NCI-H524 treated with DMSO at 0.1 percent for 48 hours (cell line): ENCODE results near the gene CYBC1.
"Not testable (repeated sequence)": the region's sequence is repeated elsewhere in the genome, so short reads cannot be mapped to it uniquely, and the experiment has no call there.

Source experiments
- DNase-seq: peaks from one replicate; lab custom pipeline; 2025; lab: John Stamatoyannopoulos, UW

Gene CYBC1

GRCh38 chr17:82477934-82478333 is 27.4 kb upstream of the CYBC1 start:
- no peak for DNase-seq

DNA sequence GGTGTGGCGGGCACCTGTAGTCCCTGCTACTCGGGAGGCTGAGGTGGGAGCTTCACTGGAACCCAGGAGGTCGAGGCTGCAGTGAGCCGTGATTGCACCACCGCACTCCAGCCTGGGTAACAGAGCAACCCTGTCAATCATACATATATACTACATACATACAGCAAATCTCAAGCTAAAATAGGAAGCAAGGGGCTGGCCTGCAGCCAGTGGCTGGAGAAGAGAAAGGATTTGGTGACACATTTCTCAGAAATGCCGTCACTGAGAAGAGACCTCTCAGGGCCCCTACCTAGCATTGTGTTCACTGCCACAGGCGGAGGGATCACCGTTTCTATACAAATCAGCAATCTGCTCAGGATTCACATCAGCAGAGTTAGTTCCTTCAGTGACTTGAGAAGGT is 24.9 kb upstream of the CYBC1 start:
- DNase-seq = no peak

- no peak for DNase-seq
These were observed 23.9 kb upstream of the CYBC1 start for GRCh38 chr17:82474223-82475010.

GRCh38 chr17:82470065-82470464 is 19.5 kb upstream of the CYBC1 start:
- no peak for DNase-seq

DNA sequence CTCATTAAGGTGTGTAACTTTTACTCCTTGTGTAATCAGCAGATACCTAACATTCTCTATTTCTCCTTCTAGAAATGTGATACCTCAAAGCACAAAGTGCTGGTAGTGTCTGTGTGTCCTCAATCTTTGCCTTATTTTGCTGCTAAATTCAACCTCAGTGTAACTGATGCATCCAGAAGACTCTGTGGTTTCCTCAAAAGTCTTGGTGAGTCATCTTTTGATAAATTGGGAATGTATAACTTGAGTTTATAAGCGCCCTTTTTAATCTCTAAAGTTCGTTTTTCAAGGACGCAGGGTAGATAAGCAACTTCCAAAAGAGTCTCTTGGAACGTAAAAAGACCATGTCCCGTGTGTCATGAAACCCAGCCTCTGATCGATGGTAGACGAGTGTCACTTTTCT is 18.1 kb upstream of the CYBC1 start:
- no peak for DNase-seq

GRCh38 chr17:82465023-82465603 is 14.6 kb upstream of the CYBC1 start:
- no peak for DNase-seq

- no peak for DNase-seq
These were observed 14.0 kb upstream of the CYBC1 start for GRCh38 chr17:82464567-82464929.

- no peak for DNase-seq
These were observed 13.5 kb upstream of the CYBC1 start for GRCh38 chr17:82463925-82464566.

GRCh38 chr17:82463391-82463790 is 12.8 kb upstream of the CYBC1 start:
- no peak for DNase-seq

DNA sequence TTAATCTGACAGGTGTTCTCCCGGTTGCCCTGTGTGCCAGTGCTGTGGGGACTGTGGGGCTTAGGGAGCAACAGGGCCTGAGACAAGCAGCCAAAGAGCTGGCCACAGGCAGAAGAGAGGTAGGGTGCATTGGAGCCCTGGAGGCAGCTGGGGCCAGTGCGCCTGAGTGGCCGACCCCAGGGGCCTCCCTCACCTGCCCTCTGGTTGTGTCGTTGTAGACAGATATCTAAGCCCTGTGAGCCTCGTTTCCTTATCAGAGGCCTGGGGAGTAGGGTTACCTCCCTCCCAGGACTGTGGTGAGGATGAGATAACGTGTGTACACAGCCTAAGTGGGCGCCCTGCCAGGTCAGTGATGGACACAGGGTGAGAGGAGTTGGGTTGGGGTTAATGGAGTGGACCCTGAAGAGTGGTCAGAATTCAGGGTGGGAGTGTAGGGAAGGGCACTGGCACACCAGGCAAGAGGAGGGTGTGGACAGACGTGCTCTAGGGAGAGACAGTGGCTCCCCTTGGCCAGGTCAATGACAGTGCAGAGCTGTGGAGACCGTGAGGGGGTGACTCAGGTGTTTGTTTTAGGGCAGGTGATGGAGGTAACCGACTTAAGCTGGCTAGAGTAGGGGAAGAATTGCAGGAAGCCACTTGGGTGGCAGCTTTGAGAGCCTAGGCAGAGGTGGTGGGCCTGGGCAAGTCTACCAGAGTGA is 11.4 kb upstream of the CYBC1 start:
- no peak for DNase-seq

DNA sequence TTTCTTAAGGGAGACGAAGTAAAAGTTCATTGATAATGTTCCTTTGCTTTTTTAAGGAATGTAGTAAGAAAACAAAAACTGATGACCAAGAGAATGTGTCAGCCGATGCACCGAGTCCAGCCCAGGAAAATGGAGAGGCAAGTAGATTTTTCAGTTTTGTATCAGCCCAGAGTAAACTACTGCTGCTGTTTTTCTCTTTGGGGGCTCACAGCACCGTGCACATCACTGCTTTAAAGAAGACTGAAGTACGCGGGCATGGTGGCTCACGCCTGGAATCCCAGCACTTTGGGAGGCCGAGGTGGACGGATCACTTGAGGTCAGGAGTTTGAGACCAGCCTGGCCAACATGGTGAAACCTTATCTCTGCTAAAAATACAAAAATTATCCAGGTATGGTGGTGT is 9.4 kb upstream of the CYBC1 start:
- DNase-seq = not testable (repeated sequence)

DNA sequence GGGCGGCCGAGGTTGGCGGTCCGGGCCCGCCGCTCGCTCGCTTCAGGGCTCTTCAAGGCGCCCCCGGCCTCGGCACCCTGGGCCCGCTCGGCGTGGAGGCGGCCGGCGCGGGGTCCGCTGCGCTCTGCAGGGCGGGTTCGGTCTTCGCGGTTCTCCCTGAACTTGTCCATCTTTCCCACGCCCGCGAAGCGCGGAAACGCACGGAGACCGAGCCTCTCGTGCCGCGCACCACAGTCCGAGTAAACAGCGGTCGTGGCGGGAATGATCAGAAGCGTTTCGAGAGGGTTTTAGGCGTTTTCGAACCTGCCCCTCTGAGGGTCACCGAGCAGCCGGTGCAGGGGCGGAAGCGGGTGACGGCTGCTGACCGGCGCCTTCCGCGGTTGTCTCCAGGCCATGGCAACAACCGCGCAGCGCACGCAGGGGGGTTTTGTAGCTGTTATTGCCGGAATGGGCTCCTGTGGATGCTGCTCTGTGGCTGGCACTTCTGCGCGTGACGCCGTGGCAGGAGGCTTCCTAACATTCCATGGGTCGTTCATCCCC is 8.4 kb upstream of the CYBC1 start:
- DNase-seq = no peak

- DNase-seq = peak; percentile 65
These were observed 7.8 kb upstream of the CYBC1 start, which contains the start of gene NARF for GRCh38 chr17:82458179-82458884. Gene NARF (plus strand): TSS chr17:82458741. CDS start chr17:82458804, 63 bp downstream.

- no peak for DNase-seq
These were observed 7.3 kb upstream of the CYBC1 start for GRCh38 chr17:82457929-82458178.

DNA sequence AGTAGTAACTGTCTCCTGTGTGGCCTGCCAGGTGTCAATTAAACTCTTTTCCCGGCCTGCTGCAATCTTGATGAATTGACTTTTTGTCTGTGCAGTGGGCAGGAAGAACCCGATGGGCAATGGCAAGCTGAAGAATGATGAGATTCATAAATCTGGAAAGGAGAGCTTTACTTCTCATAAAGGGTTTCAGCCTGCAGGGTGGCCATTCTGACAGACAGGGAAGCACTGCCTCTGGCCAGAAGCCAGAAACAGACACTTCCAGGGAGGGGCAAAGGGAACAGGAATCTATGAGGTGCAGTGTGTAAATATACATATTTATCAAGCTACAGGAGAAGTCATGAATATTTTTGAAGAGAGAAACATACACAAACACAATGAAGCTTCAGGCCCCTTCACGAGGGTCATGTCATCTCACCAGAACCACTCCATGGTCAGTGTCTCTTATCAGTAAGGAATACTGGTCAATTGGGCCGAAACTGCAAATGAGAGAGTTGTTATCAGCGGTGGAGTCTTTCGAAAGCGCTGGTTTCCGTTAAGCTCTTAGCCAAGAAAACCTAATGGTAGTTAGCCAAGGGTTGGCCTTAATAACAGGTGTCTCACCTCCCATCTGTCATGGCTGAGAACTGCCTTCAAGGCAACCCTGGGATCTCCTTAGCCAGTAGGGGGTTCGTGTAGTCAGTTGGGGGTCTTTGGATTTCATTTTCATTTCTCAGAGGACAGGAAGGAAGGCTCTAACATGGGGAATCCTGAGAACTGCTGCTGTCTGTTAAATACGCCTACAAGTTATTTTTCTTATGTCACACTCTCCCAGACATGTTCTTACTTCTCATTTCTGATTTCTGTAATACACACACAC is 6.7 kb upstream of the CYBC1 start:
- no peak for DNase-seq

GRCh38 chr17:82453706-82454105 is 3.2 kb upstream of the CYBC1 start:
- not testable (repeated sequence) for DNase-seq

DNA sequence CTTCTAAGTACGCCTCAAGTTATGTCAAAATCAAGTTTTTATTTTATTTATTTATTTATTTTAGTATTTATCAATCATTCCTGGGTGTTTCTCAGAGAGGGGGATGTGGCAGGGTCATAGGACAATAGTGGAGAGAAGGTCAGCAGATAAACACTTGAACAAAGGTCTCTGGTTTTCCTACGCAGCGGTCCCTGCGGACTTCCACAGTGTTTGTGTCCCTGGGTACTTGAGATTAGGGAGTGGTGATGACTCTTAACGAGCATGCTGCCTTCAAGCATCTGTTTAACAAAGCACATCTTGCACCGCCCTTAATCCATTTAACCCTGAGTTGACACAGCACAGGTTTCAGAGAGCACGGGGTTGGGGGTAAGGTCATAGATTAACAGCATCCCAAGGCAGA is 2.6 kb upstream of the CYBC1 start:
- not testable (repeated sequence) for DNase-seq

DNA sequence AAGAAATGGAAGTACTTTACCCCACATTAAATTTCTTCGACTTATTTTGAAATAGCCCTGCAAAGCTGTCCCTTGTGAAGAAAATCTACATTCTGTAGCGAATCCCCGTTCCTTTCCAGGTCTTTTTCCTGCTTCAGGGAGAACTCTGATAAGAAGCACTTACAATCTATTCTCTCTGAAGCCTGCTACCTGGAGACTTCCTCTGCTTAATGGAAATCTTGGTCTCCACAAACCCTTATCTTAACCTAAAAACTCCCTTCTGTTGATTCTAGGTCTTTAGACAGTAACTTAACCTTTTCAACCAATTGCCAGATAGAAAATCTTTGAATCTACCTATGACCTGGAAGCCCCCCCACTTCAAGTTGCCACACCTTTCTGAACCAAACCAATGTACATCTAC is 1.6 kb upstream of the CYBC1 start:
- DNase-seq = no peak

DNA sequence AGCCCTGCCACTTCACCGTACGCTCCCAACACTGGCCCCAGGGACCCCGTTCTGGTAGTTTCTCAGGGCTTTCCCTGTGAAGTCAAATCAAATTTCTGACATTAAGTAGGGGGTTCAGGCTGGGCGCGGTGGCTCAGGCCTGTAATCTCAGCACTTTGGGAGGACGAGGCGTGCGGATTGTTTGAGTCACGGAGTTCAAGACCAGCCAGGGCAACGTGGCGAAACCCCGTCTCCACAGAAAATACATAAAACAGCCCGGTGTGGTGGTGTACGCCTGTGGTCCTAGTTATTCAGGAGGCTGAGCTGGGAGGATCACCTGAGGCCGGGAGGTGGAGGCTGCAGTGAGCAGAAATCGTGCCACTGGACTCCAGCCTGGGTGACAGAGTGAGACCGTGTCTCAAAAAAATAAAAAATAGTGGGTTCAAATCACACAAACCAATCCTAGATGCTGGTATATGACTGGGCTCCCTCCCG is 632 bp downstream of the CYBC1 start:
- DNase-seq = no peak

GRCh38 chr17:82449131-82449882 is 1.2 kb downstream of the CYBC1 start:
- no peak for DNase-seq
